DOHH2 (cell line): ENCODE results near the gene PDXDC1.

Experiments
- EZH2phosphoT487 ChIP-seq: fragments of 200-600 bp; sonication (generic); IDR thresholded peaks from 2 replicates; pipeline ENCODE4 v1.6.1; 2017; ENCODE audit warnings: borderline replicate concordance, mild to moderate bottlenecking, antibody characterized with exemption, low read length, moderate library complexity, mixed read lengths
- TF ChIP-seq, protein P1 (sequence below): fragments of 200-600 bp; sonication (generic); IDR thresholded peaks from one replicate; pipeline ENCODE4 v1.5.1; 2014; ENCODE audit warnings: antibody characterized with exemption, mild to moderate bottlenecking, low read depth, low read length; ENCODE audit not compliant: poor library complexity, severe bottlenecking

DNA sequence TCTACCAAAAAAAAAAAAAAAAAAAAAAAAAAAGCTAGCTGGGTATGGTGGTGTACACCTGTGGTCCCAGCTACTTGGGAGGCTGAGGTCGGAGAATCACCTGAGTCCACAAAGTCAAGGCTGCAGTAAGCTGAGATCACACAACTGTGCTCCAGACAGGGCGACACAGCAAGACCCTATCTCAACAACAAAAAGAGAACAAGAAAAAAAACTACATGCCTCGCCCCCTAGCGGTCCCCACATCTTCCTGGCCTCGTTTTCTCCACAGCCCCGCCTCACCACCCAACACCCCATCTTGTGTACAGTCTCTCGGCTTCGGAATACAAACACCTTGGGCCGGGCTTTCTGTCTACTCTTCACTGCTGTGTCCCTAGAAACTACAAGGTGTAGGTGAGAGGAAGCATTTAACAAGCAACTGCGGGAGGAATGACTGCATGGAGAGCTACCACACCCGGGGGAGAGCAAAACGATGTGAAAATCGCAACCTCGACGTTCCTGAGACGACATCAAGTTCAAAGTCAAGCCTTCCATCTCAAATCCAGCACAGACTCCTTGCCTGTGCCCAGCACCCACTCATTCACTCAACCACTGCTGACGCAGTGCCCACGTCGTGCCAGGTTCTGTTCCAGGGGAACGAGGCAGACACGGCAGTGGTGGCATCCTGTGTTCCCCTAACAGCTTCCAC is 72.0 kb downstream of the PDXDC1 start:
- TF ChIP-seq, protein P1, sequence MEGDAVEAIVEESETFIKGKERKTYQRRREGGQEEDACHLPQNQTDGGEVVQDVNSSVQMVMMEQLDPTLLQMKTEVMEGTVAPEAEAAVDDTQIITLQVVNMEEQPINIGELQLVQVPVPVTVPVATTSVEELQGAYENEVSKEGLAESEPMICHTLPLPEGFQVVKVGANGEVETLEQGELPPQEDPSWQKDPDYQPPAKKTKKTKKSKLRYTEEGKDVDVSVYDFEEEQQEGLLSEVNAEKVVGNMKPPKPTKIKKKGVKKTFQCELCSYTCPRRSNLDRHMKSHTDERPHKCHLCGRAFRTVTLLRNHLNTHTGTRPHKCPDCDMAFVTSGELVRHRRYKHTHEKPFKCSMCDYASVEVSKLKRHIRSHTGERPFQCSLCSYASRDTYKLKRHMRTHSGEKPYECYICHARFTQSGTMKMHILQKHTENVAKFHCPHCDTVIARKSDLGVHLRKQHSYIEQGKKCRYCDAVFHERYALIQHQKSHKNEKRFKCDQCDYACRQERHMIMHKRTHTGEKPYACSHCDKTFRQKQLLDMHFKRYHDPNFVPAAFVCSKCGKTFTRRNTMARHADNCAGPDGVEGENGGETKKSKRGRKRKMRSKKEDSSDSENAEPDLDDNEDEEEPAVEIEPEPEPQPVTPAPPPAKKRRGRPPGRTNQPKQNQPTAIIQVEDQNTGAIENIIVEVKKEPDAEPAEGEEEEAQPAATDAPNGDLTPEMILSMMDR, result no peak
- TF ChIP-seq EZH2phosphoT487, result no peak
